ENCODE measurements around the gene BMERB1.
"Not testable (repeated sequence)": the region's sequence is repeated elsewhere in the genome, so short reads cannot be mapped to it uniquely, and the experiment has no call there.

Gene BMERB1

GRCh38 chr16:15464401-15465186 is 30.2 kb downstream of the BMERB1 start:
- no peak for FAIRE-seq

GRCh38 chr16:15466131-15466530 is 31.7 kb downstream of the BMERB1 start:
- FAIRE-seq: no peak

- no peak for FAIRE-seq
Measured at GRCh38 chr16:15466886-15467781, 32.7 kb downstream of the BMERB1 start.

- FAIRE-seq: not testable (repeated sequence)
Measured at GRCh38 chr16:15476971-15477370, 42.6 kb downstream of the BMERB1 start.

- FAIRE-seq: no peak
Measured at GRCh38 chr16:15477802-15478201, 43.4 kb downstream of the BMERB1 start.

- FAIRE-seq: no peak
Measured at GRCh38 chr16:15482068-15482747, 47.8 kb downstream of the BMERB1 start.

- FAIRE-seq: no peak
Measured at GRCh38 chr16:15482748-15483298, 48.4 kb downstream of the BMERB1 start.

GRCh38 chr16:15483857-15484256 is 49.5 kb downstream of the BMERB1 start:
- FAIRE-seq: no peak

- FAIRE-seq: no peak
Measured at GRCh38 chr16:15484662-15485061, 50.3 kb downstream of the BMERB1 start.

GRCh38 chr16:15485175-15485574 is 50.8 kb downstream of the BMERB1 start:
- FAIRE-seq: no peak

- no peak for FAIRE-seq
Measured at GRCh38 chr16:15486661-15487060, 52.3 kb downstream of the BMERB1 start.

- no peak for FAIRE-seq
Measured at GRCh38 chr16:15487336-15488284, 53.2 kb downstream of the BMERB1 start.

GRCh38 chr16:15489016-15489415 is 54.6 kb downstream of the BMERB1 start:
- FAIRE-seq: no peak

- no peak for FAIRE-seq
Measured at GRCh38 chr16:15490123-15490711, 55.8 kb downstream of the BMERB1 start.

GRCh38 chr16:15491411-15491810 is 57.0 kb downstream of the BMERB1 start:
- no peak for FAIRE-seq

- FAIRE-seq: no peak
Measured at GRCh38 chr16:15492091-15492740, 57.8 kb downstream of the BMERB1 start.

GRCh38 chr16:15493466-15494180 is 59.2 kb downstream of the BMERB1 start:
- no peak for FAIRE-seq

- FAIRE-seq: no peak
Measured at GRCh38 chr16:15494236-15494635, 59.8 kb downstream of the BMERB1 start.

GRCh38 chr16:15495898-15496297 is 61.5 kb downstream of the BMERB1 start:
- no peak for FAIRE-seq

All from colon (tissue), 2 donors.